ENCODE results near the gene ABAT. TPM values are rescaled to one million over a fixed set of nuclear protein-coding genes. Genes with fewer than 3 reads are reported as not detected.

Gene ABAT
- total and polyA plus RNA-seq, 2 experiments from 2014 or later, result 4.7 to 8.0 TPM

GRCh38 chr16:8717469-8717868 is 43.1 kb downstream of the ABAT start:
- in situ Hi-C loops (cut with MboI), result no loop called here
- WGBS, 2 experiments (ENCODE audit: low coverage in 1 of 2, low lambda C conversion rate in 2 of 2, missing lambda C conversion rate in 2 of 2), result 68 to 81% methylated on average over 2 of the region's 2 CpGs
- H3K9ac ChIP-seq, result no peak overlapping the region

GRCh38 chr16:8717892-8718415 is 43.5 kb downstream of the ABAT start:
- H3F3A ChIP-seq (ENCODE audit: insufficient read depth), result no peaks in the 10 kb centered on the region
- no peaks in the 10 kb centered on the region for H3K9me2 ChIP-seq (ENCODE audit: insufficient read depth)
- H3K4me1 ChIP-seq (ENCODE audit: insufficient read depth), result no peaks in the 10 kb centered on the region
- H3K27me3 ChIP-seq (replicated peaks; ENCODE audit: insufficient read depth), result no peaks in the 10 kb centered on the region
- no peak overlapping the region for H3K4me3 ChIP-seq
- H3K9me3 ChIP-seq (ENCODE audit: low read depth), result no peaks in the 10 kb centered on the region
- DNase-seq, result no peak
- no peaks in the 10 kb centered on the region for H4K20me1 ChIP-seq (ENCODE audit: insufficient read depth)
- no peak overlapping the region for H3K27ac ChIP-seq
- no peak overlapping the region for H3K4me2 ChIP-seq (ENCODE audit: unreplicated experiment)
- TF ChIP-seq EZH2phosphoT487 (IDR thresholded peaks at IDR 0.05; ENCODE audit: insufficient read depth, low read depth) (no peak), EZH2 (IDR thresholded peaks at IDR 0.05; ENCODE audit: insufficient read depth, poor library complexity, severe bottlenecking) (no peak)
- H3K79me2 ChIP-seq (ENCODE audit: insufficient read depth), result no peaks in the 10 kb centered on the region
- 78 to 82% methylated on average over 5 of the region's 5 CpGs for WGBS, 2 experiments (ENCODE audit: low coverage in 1 of 2, low lambda C conversion rate in 2 of 2, missing lambda C conversion rate in 2 of 2)
- no peak overlapping the region for H3K9ac ChIP-seq
- no peak overlapping the region for H2AFZ ChIP-seq
- in situ Hi-C loops (cut with MboI), result no loop called here
- H3K36me3 ChIP-seq (ENCODE audit: low read depth), result no peaks in the 10 kb centered on the region

More at GRCh38 chr16:8717469-8717868, 43.1 kb downstream of the ABAT start:
- no peaks in the 10 kb centered on the region for H3K4me1 ChIP-seq (ENCODE audit: insufficient read depth)
- H2AFZ ChIP-seq, result no peak overlapping the region
- H3F3A ChIP-seq (ENCODE audit: insufficient read depth), result no peaks in the 10 kb centered on the region
- no peaks in the 10 kb centered on the region for H3K79me2 ChIP-seq (ENCODE audit: insufficient read depth)
- TF ChIP-seq EZH2 (IDR thresholded peaks at IDR 0.05; ENCODE audit: insufficient read depth, poor library complexity, severe bottlenecking), result no peak
- TF ChIP-seq EZH2phosphoT487 (IDR thresholded peaks at IDR 0.05; ENCODE audit: insufficient read depth, low read depth), result no peak
- no peaks in the 10 kb centered on the region for H3K9me3 ChIP-seq (ENCODE audit: low read depth)
- H3K9me2 ChIP-seq (ENCODE audit: insufficient read depth), result no peaks in the 10 kb centered on the region
- no peak overlapping the region for H3K4me3 ChIP-seq
- no peak overlapping the region for H3K27ac ChIP-seq
- no peak overlapping the region for H3K4me2 ChIP-seq (ENCODE audit: unreplicated experiment)
- no peaks in the 10 kb centered on the region for H3K27me3 ChIP-seq (replicated peaks; ENCODE audit: insufficient read depth)
- H3K36me3 ChIP-seq (ENCODE audit: low read depth), result no peaks in the 10 kb centered on the region
- H4K20me1 ChIP-seq (ENCODE audit: insufficient read depth), result no peaks in the 10 kb centered on the region
- DNase-seq, result no peak

- H3K9me2 ChIP-seq (ENCODE audit: insufficient read depth), result no peaks in the 10 kb centered on the region
- in situ Hi-C loops (cut with MboI), result no loop called here
- 59 to 63% methylated on average over 19 of the region's 19 CpGs for WGBS, 2 experiments (ENCODE audit: low coverage in 1 of 2, low lambda C conversion rate in 2 of 2, missing lambda C conversion rate in 2 of 2)
- no peaks in the 10 kb centered on the region for H3K27me3 ChIP-seq (replicated peaks; ENCODE audit: insufficient read depth)
- H3F3A ChIP-seq (ENCODE audit: insufficient read depth), result no peaks in the 10 kb centered on the region
- no peak overlapping the region for H2AFZ ChIP-seq
- H4K20me1 ChIP-seq (ENCODE audit: insufficient read depth), result no peaks in the 10 kb centered on the region
- no peaks in the 10 kb centered on the region for H3K79me2 ChIP-seq (ENCODE audit: insufficient read depth)
- no peak for DNase-seq
- no peak overlapping the region for H3K4me3 ChIP-seq
- TF ChIP-seq EZH2phosphoT487 (IDR thresholded peaks at IDR 0.05; ENCODE audit: insufficient read depth, low read depth), result no peak
- no peak for TF ChIP-seq EZH2 (IDR thresholded peaks at IDR 0.05; ENCODE audit: insufficient read depth, poor library complexity, severe bottlenecking)
- no peak overlapping the region for H3K27ac ChIP-seq
- no peaks in the 10 kb centered on the region for H3K36me3 ChIP-seq (ENCODE audit: low read depth)
- no peak overlapping the region for H3K4me2 ChIP-seq (ENCODE audit: unreplicated experiment)
- H3K9ac ChIP-seq, result no peak overlapping the region
- no peaks in the 10 kb centered on the region for H3K9me3 ChIP-seq (ENCODE audit: low read depth)
- H3K4me1 ChIP-seq (ENCODE audit: insufficient read depth), result no peaks in the 10 kb centered on the region
Observed at GRCh38 chr16:8718851-8719680, 44.6 kb downstream of the ABAT start.

GRCh38 chr16:8720080-8720966 is 45.9 kb downstream of the ABAT start:
- TF ChIP-seq EZH2 (IDR thresholded peaks at IDR 0.05; ENCODE audit: insufficient read depth, poor library complexity, severe bottlenecking), result no peak
- no peak for TF ChIP-seq EZH2phosphoT487 (IDR thresholded peaks at IDR 0.05; ENCODE audit: insufficient read depth, low read depth)
- in situ Hi-C loops (cut with MboI), result no loop called here
- no peaks in the 10 kb centered on the region for H3K79me2 ChIP-seq (ENCODE audit: insufficient read depth)
- no peak overlapping the region for H3K9ac ChIP-seq
- H3K4me2 ChIP-seq (ENCODE audit: unreplicated experiment), result no peak overlapping the region
- no peak overlapping the region for H3K27ac ChIP-seq
- no peaks in the 10 kb centered on the region for H3K27me3 ChIP-seq (replicated peaks; ENCODE audit: insufficient read depth)
- H3K9me3 ChIP-seq (ENCODE audit: low read depth), result no peaks in the 10 kb centered on the region
- no peaks in the 10 kb centered on the region for H3K4me1 ChIP-seq (ENCODE audit: insufficient read depth)
- H3K36me3 ChIP-seq (ENCODE audit: low read depth), result no peaks in the 10 kb centered on the region
- H3K9me2 ChIP-seq (ENCODE audit: insufficient read depth), result no peaks in the 10 kb centered on the region
- H2AFZ ChIP-seq, result no peak overlapping the region
- no peak for DNase-seq
- WGBS, 2 experiments (ENCODE audit: low coverage in 1 of 2, low lambda C conversion rate in 2 of 2, missing lambda C conversion rate in 2 of 2), result 52 to 55% methylated on average over 14 of the region's 14 CpGs
- H3K4me3 ChIP-seq, result no peak overlapping the region
- H3F3A ChIP-seq (ENCODE audit: insufficient read depth), result no peaks in the 10 kb centered on the region
- H4K20me1 ChIP-seq (ENCODE audit: insufficient read depth), result no peaks in the 10 kb centered on the region
